Activated CD4-positive, alpha-beta T cell treated with anti-CD3 and anti-CD28 coated beads, Interleukin-2, Interleukin-4, amounts not matched to agents 100 ng/mL and 50 ng/mL, durations not matched to agents 16 hours and 8 hours (primary cell): ENCODE measurements around the gene ZNF143.
"Not testable (repeated sequence)": the region's sequence is repeated elsewhere in the genome, so short reads cannot be mapped to it uniquely, and the experiment has no call there.

Experiments used
- DNase-seq: peaks from one replicate; pipeline ENCODE4 v3.0.0-alpha.2; 2020; ENCODE audit warnings: low spot score

The ZNF143 gene

DNA sequence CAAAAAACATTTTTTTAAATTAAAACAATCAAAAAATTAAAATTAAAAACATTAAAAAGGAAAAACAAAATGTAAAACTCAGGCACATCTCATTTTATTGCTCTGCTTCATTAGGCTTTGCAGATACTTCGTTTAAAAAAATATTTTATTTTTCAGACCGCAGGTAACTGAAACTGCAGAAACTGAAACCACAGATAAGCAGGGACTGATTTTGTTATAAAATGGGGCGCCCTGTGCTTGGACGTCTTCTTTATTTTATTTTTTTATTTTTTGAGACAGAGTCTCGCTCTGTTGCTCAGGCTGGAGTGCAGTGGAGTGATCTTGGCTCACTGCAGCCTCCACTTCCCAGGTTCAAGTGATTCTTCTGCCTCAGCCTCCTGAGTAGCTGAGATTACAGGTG is 88.4 kb downstream of the ZNF143 start:
- not testable (repeated sequence) for DNase-seq

DNA sequence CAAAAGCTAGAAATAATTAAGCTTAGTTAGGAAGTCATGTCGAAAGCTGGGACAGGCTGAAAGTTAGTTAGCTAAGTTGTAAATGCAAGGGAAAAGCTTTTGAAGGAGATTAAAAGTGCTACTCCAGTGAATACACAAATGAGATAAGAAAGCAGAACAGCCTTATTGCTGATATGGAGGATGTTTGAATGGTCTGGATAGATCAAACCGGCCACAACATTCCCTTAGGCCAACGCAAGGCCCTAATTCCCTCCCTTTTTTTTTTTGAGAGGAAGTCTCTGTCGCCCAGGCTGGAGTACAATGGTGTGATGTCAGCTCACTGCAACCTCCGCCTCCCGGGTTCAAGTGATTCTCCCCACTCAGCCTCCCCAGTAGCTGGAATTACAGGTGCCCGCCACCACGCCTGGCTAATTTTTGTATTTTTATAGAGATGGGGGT is 89.4 kb downstream of the ZNF143 start:
- no peak for DNase-seq

DNA sequence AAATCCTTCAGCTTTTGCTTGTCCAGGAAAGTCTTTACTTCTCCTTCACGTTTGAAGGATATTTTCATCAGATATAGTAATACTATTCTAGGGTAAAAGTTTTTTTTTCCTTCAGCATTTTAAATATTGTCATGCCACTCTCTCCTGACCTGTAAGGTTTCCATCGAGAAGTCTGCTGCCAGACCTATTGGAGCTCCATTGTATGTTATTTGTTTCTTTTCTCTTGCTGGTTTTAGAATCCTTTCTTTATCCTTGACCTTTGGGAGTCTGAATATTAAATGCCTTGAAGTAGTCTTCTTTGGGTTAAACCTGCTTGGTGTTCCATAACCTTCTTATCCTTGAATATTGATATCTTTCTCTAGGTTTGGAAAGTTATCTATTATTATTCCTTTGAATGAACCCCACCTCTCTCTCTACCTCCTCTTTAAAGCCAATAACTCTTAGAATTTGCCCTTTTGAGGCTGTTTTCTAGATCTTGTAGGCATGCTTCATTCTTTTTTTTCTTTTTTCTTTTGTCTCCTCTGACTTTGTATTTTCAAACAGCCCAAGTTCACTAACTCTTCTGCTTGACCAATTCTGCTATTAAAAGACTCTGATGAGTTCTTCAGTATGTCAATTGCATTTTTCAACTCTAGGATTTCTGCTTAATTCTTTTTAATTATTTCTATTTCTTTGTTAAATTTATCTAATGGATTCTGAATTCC is 100.6 kb downstream of the ZNF143 start:
- DNase-seq: no peak

DNA sequence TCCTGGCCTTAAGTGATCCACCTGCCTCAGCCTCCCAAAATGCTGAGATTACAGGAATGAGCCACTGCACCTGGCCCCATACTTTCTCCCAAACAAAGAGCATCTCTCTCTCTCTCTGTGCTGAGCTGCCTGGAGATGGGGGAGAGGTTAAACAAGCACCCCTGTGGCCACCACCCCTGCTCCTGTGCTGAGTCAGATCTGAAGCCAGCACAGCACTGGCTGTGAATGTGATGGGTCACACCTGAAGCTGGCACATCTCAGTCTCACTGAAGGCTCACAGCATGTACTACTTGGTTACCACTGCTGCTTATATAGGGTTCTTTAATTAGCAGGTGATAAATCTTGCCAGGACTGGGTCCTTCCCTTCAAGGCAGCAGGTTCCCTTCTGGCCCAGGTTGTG is 101.9 kb downstream of the ZNF143 start:
- peak; percentile 59 for DNase-seq

DNA sequence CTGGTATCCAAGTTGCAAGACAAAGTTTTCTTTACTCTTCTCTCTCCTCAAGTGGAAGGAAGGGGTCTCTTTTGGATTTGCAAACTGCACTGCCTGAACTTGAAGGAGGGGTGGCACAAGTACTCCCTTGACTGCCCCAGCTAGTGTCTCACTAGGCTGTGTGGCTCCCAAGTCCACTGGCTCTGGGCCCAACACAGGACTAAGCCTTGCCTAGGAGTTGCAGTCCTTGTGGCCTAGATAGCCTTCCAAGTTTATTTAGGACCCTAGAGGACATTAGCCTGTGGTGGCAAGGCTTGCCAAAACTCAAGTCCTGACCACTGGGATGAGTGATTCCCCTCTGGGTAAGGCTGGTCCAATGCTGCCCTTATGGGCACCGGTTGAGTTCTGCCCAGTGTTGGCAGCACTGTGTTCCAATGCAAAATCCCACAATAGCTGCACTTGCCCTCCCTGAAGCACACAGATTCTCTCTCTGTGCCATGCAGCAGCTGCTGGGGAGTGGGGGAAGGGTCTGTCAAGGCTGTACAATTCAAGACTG is 102.5 kb downstream of the ZNF143 start:
- no peak for DNase-seq

DNA sequence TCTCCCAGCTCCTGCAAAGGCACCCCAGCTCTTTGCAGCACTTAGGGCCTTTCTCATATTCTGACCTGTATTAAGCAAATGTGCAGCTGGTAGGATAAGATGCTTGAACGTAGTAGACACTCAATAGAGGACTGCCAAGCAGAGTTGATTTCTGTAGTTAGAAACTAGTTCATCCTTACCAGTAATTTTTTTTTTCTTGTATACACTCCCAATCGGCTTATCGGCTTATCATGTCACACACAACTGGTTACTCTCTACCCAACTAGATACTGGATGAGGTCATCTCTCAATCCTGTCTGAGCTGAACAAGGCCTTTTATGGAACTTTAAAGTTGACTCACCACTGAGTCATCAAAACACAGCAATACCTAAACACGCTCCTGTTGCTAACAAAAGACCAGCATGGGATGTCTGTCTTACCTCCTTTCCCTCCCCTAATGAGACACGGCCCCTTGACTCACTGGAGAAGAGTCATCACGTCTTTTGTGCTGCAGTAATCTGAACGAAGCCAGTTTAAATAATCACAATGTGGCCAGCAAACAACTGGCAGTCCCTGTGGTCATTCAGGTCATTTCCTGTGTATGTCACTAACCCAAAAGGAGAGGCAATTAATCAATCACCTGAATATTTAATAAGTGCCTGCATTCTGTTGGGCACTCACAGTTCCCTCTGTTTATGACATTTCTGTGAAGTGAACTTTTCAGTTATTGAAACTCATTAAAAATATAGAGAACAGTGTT is 105.2 kb downstream of the ZNF143 start:
- DNase-seq: peak; percentile 97

DNA sequence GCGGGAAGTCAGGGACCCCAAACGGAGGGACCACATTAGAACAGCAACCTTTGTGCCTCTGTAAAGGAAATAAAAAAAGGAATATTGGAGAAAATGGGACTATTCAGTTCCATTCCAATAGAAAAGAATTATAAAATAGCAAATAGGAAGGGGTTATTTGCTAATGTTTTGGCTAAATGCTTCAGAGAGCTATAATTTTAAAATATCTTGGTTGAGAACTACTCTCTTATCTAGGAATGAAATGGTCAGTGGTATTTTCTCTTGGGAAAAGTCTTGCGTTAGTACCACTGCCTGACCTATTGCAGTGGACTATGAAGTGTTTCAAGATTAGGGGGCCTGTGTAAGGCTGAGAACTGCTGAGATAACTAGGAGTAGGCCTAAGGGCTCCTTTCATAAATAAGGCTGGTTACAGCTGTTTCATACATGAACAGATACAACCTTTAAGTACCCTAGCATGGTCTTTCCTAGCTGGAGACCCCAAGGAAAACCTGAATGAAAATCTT is 105.8 kb downstream of the ZNF143 start:
- DNase-seq: no peak

DNA sequence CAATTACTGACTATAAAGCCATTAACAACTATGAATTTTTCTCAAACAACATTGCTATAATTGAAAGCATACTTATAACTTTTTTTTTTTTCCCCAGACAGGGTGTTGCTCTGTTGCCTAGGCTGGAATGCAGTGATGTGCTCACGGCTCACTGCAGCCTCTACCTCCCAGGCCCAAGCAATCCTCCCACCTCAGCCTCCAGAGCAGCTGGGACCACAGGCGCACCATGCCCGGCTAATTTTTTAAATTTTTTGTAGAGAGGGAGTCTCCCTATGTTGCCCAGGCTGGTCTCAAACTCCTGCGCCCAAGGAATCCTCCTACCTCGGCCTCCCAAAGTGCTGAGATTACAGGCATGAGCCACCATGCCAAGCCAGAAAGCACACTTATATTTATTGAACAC is 106.6 kb downstream of the ZNF143 start:
- no peak for DNase-seq

DNA sequence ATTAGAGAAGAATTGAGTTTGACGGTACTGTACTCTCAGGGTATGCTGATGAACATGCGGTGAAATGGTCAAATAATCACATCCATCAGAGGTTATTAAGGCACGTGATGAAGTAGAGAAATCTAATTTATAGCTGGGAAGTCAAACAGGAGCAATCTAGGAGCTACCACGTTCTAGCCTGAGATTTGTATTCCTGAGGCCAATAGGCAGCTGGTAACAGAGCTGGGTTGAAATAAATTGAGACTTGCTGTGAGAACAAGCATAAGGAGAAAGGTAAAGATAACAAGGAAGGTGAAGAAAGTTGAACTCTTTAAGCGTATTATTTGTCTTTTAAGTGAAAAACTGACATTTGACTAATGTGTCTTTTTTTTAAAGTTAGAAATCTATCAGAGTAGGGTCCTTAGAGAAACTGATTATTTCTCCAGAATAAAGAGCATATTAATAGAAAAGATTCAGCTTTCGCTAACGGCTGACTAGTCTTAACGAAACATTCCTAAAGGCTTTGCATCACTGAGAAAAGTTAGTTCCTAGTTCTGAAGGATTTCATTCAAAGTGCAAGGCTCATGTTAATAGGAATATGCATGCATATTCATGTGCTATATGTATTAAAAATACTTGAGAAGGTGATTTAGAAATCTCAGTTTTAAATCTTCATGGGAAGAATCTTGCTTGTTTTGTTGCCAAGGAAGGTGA is 107.5 kb downstream of the ZNF143 start:
- no peak for DNase-seq

DNA sequence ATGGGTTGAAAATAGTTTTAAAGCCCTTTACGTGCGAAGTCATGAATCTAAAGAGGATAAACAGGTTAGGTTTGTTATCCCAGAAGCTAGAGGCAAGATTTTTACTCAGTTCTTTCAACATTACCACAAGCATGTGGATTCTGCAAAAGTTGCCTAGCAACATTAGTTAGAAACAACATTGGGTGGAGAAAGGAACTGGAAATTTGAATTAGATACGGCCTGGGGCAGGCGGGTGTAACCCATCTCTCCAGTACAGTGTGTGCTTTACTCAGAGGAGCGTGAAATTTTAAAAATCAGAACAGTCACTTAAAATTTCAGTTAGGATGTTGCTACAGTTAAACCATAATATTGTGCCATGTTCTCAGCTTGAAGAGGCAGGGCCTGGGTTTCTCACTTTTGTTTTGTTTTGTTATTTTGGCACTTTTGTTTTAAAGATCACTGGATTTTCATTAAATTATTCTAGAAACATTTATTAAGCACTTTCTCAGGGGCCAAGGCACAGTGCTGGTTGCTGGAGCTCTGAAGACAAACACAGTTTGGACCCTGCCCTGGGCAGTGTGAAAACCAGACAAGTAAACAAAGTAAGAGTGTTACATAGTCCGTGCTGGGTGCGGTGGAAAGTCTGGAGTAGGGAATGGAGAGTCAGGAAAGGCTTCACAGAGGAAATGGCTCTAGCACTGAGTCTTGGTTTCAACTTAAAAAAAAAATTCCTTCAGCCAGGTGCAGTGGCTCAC is 108.2 kb downstream of the ZNF143 start:
- peak; percentile 42 for DNase-seq

DNA sequence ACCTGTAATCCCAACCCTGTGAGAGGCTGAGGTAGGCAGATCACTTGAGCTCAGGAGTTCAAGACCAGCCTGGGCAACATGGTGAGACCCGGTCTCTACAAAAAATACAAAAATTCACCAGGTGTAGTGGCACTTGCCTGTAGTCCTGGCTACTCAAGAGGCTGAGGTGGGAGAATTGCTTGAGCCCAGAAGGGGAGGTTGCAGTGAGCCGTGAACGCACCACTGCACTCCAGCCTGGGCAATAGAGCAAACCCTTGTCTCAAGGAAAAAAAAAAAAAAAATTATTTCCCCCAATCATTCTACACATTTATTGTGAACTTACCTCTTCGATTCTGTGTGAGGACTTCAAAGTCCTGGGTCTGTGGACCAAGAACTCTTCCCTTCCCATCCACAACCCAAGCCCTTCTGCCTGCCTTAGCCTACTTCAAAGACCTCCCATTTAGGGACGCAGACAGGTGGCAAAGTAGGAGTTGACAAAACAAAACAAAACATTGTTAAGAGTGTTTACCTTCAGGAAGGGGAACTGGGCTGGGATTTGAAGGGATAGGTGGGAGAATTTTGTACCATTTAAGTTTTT is 108.9 kb downstream of the ZNF143 start:
- no peak for DNase-seq

DNA sequence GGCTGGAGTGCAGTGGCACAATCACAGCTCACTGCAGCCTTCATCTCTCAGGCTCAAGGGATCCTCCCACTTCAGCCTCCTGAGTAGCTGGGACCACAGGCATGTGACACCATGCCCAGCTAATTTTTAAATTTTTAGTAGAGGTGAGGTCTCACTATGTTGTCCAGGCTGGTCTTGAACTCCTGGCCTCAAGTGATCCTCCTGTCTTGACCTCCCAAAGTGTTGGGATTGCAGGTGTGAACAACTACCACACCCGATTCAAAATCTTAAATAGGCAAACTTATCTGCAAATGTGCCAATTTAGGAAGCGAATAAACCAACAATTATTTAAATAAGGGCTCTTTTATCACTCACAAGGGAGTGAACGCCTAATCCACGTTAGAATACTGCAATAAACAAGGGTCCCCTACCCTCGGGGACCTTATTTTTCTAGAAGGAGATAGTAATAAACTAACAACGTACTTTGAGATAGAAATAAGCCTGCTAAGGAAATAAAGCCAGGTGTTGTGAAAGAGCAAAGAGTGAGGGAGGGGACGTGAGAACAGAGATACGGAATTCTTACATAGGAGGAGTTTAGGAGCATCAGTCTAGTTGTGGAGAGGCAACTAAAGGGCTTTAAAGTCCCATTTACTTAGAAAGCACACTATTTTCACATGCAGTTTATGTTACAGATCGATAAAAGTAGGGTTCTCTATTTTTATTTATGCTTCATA is 109.7 kb downstream of the ZNF143 start:
- DNase-seq: no peak

DNA sequence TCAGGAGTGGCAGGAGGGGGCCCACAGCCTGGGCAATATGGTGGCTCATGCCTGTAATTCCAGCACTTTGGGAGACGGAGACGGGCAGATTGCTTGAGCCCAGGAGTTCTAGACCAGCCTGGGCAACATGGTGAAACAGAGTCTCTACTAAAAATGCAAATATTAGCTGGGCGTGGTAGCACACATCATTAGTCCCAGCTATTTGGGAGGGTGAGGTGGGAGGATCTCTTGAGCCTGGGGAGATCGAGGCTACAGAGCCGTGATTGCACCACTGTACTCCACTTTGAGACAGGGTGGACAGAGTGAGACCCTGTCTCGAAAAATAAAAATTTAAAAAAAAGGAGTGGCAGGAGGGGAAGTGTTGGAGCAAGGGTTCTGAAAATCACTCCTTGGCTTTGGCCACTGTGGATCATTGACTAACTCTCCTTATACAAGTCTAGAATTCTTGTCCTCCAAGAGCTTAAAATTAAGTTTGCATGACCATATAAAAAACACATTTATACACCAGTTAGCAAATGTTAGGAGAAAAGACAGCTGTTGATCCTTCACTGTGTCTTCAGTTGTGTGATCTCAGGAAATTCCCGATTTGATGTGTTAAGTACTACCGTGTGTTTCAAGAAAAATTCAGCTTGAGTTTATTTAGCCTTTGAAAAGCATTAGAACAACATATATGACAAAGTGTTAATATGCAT is 110.4 kb downstream of the ZNF143 start:
- no peak for DNase-seq

DNA sequence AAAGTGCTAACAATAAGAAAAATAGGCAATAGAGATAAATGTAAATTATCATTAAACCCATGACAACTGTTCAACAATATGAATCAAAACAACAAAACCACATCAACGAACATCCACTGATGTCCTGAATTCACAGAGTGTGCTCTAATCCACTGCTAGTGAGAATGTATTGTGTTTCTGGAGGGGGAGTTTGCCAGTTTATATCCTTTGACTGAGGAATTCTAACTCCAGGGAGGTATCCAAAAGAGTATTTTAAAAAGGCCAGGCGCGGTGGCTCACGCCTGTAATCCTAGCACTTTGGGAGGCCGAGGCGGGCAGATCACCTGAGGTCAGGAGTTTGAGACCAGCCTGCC is 110.9 kb downstream of the ZNF143 start:
- no peak for DNase-seq

DNA sequence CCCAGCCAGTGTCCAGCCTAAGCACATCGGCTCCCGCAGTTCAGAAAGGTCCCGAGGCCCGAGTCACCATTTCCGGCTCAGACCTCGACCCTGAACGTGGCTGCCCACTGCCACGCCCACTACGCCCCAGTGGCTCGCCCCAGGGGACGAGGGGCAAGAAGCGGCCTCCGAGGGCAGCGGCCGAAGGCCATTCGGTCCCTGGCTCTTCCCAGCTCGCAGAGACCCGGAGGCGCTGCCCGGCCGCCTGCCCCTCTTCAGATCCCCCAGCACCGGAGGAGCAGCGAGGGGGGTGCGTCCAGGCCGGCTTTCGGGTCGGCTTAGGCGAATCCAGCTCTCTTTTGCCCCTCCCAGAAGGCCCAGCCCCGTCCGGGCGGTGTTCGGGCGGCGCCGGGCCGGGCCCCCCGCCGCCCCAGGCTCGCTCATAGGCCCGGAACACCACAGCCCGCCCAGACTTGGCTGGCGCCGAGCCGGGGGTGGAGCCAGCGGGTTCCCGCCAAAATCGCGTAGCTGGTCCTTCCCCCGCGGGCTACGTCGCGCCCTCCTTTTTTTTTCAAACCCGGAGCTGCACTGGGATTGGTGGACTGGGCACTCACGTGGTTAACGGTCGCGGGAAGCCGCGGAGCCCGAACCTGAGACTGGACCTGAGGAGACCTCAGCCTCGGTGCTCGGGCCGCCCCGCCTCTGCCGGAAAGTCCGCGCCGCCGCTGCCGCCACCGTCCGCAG is 112.4 kb downstream of the ZNF143 start, which contains the start of gene WEE1:
WEE1 (plus strand) TSS at position 619 of the 723 bp plus-strand sequence. CDS start 264 bp downstream, outside the sequence.
- peak; percentile 99 for DNase-seq

DNA sequence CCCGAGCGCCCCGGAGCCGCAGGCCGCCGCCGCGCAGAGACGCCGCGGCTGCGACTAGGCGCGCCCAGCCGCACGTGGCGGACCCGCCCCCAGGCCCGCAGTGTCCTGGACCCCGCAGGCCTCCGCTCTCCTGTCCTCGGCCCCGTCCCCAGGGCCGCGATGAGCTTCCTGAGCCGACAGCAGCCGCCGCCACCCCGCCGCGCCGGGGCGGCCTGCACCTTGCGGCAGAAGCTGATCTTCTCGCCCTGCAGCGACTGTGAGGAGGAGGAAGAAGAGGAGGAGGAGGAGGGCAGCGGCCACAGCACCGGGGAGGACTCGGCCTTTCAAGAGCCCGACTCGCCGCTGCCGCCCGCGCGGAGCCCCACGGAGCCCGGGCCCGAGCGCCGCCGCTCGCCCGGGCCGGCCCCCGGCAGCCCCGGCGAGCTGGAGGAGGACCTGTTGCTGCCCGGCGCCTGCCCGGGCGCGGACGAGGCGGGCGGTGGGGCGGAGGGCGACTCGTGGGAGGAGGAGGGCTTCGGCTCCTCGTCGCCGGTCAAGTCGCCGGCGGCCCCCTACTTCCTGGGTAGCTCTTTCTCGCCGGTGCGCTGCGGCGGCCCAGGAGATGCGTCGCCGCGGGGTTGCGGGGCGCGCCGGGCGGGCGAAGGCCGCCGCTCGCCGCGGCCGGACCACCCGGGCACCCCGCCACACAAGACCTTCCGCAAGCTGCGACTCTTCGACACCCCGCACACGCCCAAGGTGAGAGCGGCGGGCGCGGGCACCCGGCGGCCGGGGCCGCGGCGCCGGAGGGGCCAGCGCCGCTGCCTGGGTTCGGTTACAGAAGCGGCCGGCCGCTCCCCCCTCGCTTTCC is 113.2 kb downstream of the ZNF143 start:
- no peak for DNase-seq

DNA sequence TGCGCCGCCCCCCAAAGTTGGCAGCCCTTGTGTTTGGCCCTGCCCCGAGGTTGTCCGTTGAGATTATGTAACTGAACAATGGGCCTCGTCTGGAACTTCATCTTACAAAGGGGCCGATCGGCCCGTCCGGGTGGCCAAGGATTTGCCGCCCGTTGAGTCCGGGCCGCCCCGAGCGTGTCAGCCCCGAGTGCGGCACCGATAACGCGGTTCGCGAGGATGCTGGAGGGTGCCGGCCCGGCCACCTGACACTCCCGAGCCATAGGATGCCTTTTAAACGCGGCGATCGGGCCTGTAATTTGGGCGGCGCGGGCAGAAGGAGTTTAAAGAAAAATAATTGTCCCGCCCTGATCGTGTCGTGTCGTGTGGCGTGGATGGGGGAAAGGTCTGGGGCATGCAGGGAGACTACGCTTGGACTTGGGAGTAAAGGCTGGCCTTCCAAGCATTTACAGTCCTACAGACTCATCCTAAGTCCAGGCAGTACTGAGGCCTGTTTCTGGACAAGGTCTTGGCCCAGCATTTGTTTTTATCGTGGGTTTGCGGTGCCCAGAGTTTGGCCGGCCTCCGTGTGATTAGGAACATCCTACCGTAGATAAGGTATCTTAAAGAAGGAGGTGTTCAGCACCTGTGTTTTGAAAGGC is 113.9 kb downstream of the ZNF143 start:
- DNase-seq: no peak
